GM19468 (cell line): ENCODE data around the gene FBXL13.
"Not testable (repeated sequence)": the region's sequence is repeated elsewhere in the genome, so short reads cannot be mapped to it uniquely, and the experiment has no call there.

Experiments
- ATAC-seq: cut with Tn5 transposase; IDR thresholded peaks from one replicate; pipeline ENCODE4 v1.9.1; 2021; ENCODE audit warnings: mild to moderate bottlenecking, moderate library complexity, moderate number of reproducible peaks; ENCODE audit not compliant: unreplicated experiment; ENCODE audit errors: extremely low read depth

The FBXL13 gene

GRCh38 chr7:102990642-102991041 is 84.0 kb downstream of the FBXL13 start:
- ATAC-seq = no peak

DNA sequence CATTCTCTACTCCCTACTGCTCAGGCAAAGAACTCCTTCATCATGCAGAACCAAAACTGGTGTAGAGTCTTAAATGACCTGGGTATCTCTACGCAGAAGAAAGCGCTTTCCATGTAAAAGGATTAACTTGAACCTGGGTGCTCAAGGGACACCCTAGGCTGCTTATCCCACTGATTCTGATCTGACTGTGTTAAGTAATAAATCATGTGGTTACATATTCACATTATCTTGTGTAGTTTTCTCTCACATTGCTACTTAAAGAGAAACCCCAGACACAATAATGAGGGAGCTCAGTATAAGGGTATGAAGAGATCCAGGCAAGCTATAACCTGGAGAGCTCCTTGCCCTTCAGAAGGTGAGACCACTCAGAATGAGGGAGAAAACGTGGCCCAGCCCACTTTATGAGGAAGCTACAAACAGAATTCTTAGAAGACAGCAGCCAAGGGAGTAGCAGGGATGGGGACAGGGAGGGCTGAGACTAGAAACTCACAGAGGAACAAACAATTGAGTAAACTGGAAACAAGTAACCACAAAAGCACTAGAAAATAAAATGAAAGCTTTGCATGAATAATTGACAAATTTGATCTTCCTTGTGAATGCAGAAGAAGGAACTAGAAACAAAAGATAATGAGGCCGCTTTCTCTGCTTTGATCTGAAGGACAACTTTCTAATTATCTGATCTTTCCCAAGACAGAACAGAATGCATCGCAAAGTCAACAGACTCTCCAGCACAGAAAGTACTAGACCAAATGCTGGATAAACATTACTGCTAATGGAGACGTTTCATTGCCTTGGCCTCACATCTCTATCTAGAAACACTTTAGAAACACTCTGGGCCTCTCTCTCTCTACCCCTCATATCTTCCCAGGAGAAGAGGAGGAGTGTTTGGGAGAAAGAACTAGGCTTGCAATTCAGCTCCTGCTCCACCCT is 85.7 kb downstream of the FBXL13 start:
- no peak for ATAC-seq

DNA sequence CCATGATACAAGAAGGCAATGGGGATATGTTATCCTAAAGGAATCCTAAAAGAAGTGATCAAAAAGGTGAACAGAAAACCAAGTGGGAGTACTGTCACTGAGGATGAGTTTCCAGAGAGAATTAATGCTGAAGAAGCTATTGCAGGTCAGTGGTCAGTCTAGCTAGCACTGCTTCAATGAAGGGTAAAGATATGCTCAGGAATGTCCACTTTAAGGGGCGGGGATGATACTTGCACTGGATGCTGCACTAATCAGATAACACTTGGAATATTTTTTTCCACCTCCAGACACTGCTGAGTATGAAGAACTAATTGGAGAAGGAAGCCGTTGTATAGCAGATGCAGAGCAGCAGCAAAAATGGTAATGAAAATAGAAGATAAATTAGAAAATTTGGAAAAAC is 86.5 kb downstream of the FBXL13 start:
- no peak for ATAC-seq

- no peak for ATAC-seq
Measured at GRCh38 chr7:102985176-102985783, 89.3 kb downstream of the FBXL13 start.

GRCh38 chr7:102983602-102984001 is 91.0 kb downstream of the FBXL13 start:
- ATAC-seq = no peak

DNA sequence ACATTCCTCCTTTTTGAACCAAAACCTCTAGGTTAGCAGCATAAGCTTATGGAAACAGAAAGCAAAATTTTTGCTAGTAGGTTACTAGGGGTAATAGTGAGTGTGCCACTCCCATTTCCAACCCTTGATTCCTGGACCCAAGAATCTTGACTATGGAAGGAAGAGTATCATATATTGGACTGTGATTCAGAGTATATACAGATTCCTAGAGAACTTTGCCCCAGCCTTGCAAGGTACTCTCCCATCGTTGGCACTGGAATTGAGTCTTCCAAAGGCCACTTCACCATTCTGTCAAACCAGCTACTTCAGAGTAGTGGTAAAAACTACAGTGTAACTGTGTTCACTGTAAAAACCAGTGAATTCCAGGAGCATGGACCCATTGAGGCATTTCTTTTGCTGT is 92.4 kb downstream of the FBXL13 start:
- ATAC-seq = no peak

DNA sequence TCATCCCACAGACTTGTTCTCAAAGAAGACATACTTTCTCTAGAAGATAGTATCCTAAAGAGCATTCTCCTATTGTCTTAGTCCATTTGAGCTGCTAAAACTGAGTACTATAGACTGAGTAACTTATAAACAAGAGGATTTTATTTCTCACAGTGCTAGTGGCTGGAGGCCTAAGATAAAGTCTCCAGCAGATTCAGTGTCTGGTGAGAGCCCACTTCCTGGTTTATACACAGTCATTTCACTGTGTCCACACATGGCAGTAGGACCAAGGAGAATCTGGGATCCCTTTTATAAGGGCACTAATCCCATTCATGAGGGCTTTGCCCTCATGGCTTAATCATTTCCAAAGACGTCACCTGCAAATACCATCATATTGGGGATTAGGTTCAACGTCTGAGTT is 93.1 kb downstream of the FBXL13 start:
- no peak for ATAC-seq

DNA sequence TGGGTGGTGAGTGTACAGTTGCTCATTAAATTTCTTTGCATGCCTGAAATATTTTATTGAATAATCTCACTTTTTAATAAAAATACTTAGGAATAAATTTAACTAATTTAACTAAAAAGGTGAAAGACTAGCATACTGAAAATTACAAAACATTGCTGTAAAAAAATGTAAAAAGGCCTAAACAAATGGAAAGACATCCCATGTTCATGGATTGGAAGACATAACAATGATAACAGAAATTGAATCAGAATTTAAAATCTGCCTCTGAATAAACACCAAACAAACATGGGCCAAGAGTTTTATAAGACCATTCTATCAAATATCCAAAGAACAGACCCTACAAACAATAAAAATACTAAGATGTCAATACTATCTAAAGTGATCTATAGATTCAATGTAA is 94.9 kb downstream of the FBXL13 start:
- no peak for ATAC-seq

DNA sequence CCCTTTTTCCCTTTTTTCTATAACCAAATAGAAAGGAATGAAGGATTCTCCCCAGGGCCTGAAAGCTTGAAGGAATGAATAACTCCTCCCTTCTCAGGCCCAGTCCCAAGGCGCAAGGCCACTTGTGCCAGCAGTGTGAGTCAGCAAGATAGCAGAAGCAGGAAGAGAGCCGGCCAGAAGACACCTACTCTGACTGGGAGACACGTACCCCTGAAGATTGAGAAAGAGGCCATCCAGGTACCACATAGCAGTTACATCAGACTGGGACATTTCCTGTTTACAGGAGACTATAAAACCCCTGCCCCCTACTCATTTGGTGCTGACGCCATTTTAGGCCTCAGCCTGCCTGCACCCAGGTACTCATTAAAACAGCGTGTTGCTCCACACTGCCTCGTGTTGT is 96.3 kb downstream of the FBXL13 start:
- no peak for ATAC-seq

DNA sequence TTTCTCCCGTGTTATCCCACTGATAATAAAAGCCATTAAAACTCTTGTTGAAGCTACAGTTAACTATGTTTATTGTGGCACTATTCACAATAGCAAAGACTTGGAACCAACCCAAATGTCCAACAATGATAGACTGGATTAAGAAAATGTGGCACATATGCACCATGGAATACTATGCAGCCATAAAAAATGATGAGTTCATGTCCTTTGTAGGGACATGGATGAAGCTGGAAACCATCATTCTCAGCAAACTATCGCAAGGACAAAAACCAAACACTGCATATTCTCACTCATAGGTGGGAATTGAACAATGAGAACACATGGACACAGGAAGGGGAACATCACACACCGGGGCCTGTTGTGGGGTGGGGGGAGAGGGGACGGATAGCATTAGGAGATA is 97.0 kb downstream of the FBXL13 start:
- not testable (repeated sequence) for ATAC-seq

- no peak for ATAC-seq
Measured at GRCh38 chr7:102976493-102976892, 98.1 kb downstream of the FBXL13 start.

DNA sequence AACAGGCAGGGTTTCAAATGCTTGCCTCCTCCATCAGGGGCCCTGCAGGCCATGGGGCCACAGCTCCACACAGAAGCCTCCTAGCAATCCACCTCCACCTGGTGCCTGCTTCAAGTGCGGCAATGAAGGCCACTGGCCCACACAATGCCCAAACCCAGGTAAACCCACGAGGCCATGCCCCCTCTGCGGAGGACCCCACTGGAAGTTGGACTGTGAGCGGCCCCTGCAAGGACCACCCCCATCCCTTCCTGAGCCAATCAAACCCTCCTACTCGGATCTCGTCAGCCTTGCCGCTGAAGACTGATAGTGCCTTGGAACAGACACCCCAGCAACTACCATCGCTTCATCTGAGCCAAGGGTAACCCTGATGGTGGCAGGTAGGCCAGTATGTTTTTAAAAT is 98.7 kb downstream of the FBXL13 start:
- ATAC-seq = no peak

GRCh38 chr7:102974366-102975236 is 100.0 kb downstream of the FBXL13 start:
- no peak for ATAC-seq

DNA sequence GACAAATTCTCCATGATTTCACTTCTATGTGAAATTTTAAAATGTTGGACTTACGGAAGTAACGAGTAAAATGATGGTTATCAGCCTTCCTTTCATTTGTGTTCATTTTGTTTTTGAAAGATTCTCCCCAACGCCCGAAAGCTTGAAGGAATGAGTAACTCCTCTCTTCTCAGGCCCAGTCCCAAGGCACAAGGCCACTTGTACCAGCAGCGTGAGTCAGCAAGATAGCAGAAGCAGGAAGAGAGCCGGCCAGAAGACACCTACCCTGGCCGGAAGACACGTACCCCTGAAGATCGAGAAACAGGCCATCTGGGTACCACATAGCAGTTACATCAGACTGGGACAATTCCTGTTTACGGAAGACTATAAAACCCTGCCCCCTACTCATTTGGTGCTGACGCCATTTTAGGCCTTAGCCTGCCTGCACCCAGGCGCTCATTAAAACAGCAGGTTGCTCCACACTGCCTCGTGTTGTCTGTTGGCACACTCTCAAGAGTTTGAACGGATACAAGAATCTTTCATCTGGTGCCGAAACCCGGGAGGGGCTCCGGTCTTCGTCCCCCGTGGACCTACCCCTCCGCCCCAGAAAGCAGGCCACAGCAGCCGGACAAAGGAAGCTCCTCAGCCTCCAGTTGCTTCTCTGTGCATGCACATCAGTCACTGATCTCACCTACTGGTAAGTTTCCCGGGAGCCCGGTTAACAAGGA is 101.3 kb downstream of the FBXL13 start:
- ATAC-seq = no peak

- ATAC-seq = no peak
Measured at GRCh38 chr7:102967798-102968197, 106.8 kb downstream of the FBXL13 start.

DNA sequence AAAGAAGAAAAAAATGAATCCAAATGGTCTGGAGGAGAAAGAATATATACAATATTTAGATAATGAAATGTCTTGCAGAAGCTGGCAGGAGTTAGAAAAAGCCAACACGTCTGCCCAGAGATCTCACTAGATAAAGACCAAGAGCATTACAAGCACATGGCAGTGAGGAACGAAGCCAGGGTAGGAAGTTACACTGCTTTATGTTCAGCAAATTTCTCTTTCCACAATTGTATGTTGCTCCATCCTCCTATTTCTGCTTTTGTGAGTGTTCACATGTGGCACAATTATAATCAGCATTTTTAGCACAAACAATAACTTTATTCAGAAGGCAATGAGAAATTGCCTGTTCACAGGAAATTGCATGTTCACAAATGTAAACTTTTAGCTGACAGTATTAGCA is 108.1 kb downstream of the FBXL13 start:
- no peak for ATAC-seq

DNA sequence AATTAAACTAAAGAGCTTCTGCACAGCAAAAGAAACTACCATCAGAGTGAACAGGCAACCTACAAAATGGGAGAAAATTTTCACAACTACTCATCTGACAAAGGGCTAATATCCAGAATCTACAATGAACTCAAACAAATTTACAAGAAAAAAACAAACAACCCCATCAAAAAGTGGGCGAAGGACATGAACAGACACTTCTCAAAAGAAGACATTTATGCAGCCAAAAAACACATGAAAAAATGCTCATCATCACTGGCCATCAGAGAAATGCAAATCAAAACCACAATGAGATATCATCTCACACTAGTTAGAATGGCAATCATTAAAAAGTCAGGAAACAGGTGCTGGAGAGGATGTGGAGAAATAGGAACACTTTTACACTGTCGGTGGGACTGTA is 112.6 kb downstream of the FBXL13 start:
- ATAC-seq = not testable (repeated sequence)

DNA sequence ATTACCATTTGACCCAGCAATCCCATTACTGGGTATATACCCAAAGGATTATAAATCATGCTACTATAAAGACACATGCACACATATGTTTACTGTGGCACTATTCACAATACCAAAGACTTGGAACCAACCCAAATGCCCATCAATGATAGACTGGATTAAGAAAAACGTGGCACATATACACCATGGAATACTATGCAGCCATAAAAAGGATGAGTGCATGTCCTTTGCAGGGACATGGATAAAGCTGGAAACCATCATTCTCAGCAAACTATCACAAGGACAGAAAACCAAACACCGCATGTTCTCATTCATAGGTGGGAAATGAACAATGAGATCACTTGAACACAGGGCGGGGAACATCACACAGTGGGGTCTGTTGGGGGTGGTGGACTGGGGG is 116.6 kb downstream of the FBXL13 start:
- not testable (repeated sequence) for ATAC-seq

- ATAC-seq = not testable (repeated sequence)
Measured at GRCh38 chr7:102954359-102954758, 120.2 kb downstream of the FBXL13 start.

DNA sequence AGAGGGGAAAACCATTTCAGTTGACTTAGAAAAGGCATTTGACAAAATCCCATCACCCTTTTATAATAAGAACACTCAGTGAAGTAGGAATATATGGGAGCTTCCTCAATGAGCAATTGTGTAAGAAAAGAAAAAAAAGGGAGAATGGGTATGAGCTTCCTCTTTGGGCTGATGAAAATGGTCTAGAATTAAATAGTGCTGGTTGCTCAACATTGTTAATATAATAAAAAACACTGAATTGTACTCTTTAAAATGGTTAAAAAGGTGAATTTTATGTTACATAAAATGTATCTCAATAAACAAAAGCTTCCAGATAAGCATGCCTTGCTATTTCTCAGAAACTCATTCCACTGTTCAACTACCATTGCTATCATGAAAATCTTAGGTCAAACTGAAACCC is 121.2 kb downstream of the FBXL13 start:
- no peak for ATAC-seq
